Breast epithelium (tissue), 4 donors: ENCODE results near the gene RBM19. TPM values are rescaled to one million over a fixed set of nuclear protein-coding genes. Genes with fewer than 3 reads are reported as not detected.
A peak's percentile ranks its signal among the peaks of the same experiment; 100 is the strongest.

Experiments used
- DNase-seq, 2 donors: peaks; one replicate each; pipeline ENCODE4 v3.0.0-alpha.2; 2019; ENCODE audit warnings: low spot score in 2 of 2
- H3K27ac ChIP-seq, 2 donors: fragments of 200-600 bp; sonication (generic) in 1 of 2; one replicate each; pipeline ENCODE4 v1.5.1; 2016 to 2019; ENCODE audit warnings: mild to moderate bottlenecking in 1 of 2
- H3K27me3 ChIP-seq, 2 donors: fragments of 200-600 bp; sonication (generic) in 1 of 2; one replicate each; pipeline versions ENCODE4 v1.5.1 to v1.6.0; 2017 to 2019; ENCODE audit warnings: control low read depth in 1 of 2, mild to moderate bottlenecking in 1 of 2
- H3K36me3 ChIP-seq: fragments of 200-600 bp; one replicate; pipeline ENCODE4 v1.5.1; 2019
- H3K4me1 ChIP-seq, 2 donors: fragments of 200-600 bp; sonication (generic); one replicate each; pipeline ENCODE4 v1.5.1; 2016 to 2019; ENCODE audit warnings: control low read depth in 1 of 2
- H3K4me3 ChIP-seq, 3 donors: fragments of 200-600 bp; sonication (generic); 1 replicate in 2 of 3; 2 replicates in 1 of 3; pipeline ENCODE4 v1.5.1; 2016 to 2019; ENCODE audit warnings: mild to moderate bottlenecking in 3 of 3, moderate library complexity in 2 of 3
- H3K9me3 ChIP-seq, 2 donors: fragments of 200-600 bp; sonication (generic) in 1 of 2; one replicate each; pipeline ENCODE4 v1.5.1; 2016 to 2019; ENCODE audit warnings: control low read depth in 1 of 2
- CTCF ChIP-seq, 3 donors: fragments of 450-650 bp; IDR thresholded peaks; one replicate each; pipeline ENCODE4 v1.5.1; 2016 to 2017; ENCODE audit warnings: antibody characterized with exemption in 3 of 3, mild to moderate bottlenecking in 3 of 3, moderate library complexity in 3 of 3
- POLR2A ChIP-seq: fragments of 450-650 bp; IDR thresholded peaks from one replicate; pipeline ENCODE4 v1.6.1; 2016; ENCODE audit warnings: antibody characterized with exemption, mild to moderate bottlenecking, moderate library complexity
- POLR2AphosphoS5 ChIP-seq, 3 donors: sonication (generic); formaldehyde crosslinking; IDR thresholded peaks; one replicate each; pipeline ENCODE4 v1.6.1; 2017; ENCODE audit warnings: antibody characterized with exemption in 3 of 3
- intact Hi-C: fragments of 100-400 bp; cut with DNase I; formaldehyde crosslinking; loops from one replicate; pipeline ENCODE4 v1.15.1; 2023; ENCODE audit warnings: low total_unique reads
- total RNA-seq, 3 donors: library from RNA; depleted of rRNA; stranded (reverse); fragments of >200 nt; gene quantifications; one replicate each; pipeline ENCODE4 v1.1.0, GENCODE V29; 2016

The RBM19 gene
- total RNA-seq, 3 donors from 2014 or later = 28.8 to 43.3 (median 42.6) TPM

- intact Hi-C loops = no loop called here
- Histone ChIP-seq H3K4me1 (no peaks in the 10 kb centered on the region), H3K9me3 (no peaks in the 10 kb centered on the region), H3K4me3 (no peak overlapping the region), H3K27me3 (peaks cover 0 to 39% of the 10 kb centered on the region in 2 donors), H3K36me3 (no peaks in the 10 kb centered on the region), H3K27ac (no peak overlapping the region)
- TF ChIP-seq CTCF (IDR thresholded peaks at IDR 0.05) (no peak), POLR2A (no peak), POLR2AphosphoS5 (IDR thresholded peaks at IDR 0.05) (no peak)
- DNase-seq = no peak
These were observed 7.2 kb upstream of the RBM19 start for GRCh38 chr12:113973109-113973904.

- intact Hi-C loops = no loop called here
- no peak for TF ChIP-seq POLR2AphosphoS5 (IDR thresholded peaks at IDR 0.05)
- no peak for TF ChIP-seq POLR2A
- TF ChIP-seq CTCF (IDR thresholded peaks at IDR 0.05) = no peak
- no peaks in the 10 kb centered on the region for H3K36me3 ChIP-seq
These were observed 5.3 kb upstream of the RBM19 start for GRCh38 chr12:113971392-113971791.

GRCh38 chr12:113970211-113970610 lies 4.1 kb upstream of the RBM19 start:
- intact Hi-C loops = no loop called here
- no peak for DNase-seq
- H3K4me1 ChIP-seq = no peaks in the 10 kb centered on the region
- no peaks in the 10 kb centered on the region for H3K9me3 ChIP-seq
- peaks cover 0 to 16% of the 10 kb centered on the region in 2 donors for H3K27me3 ChIP-seq
- TF ChIP-seq POLR2A (no peak), CTCF (IDR thresholded peaks at IDR 0.05) (no peak), POLR2AphosphoS5 (IDR thresholded peaks at IDR 0.05) (no peak)
- no peaks in the 10 kb centered on the region for H3K36me3 ChIP-seq
- H3K27ac ChIP-seq = no peak overlapping the region
- no peak overlapping the region for H3K4me3 ChIP-seq

More at GRCh38 chr12:113971392-113971791, 5.3 kb upstream of the RBM19 start:
- Histone ChIP-seq H3K4me3 (no peak overlapping the region), H3K4me1 (no peaks in the 10 kb centered on the region), H3K27me3 (peaks cover 0 to 20% of the 10 kb centered on the region in 2 donors), H3K9me3 (no peaks in the 10 kb centered on the region), H3K27ac (no peak overlapping the region)
- no peak for DNase-seq

- H3K4me3 ChIP-seq = peak overlapping the region in 2 of 3 donors; percentile 82 to 97
- H3K27me3 ChIP-seq = no peaks in the 10 kb centered on the region
- intact Hi-C loops = no loop called here
- H3K27ac ChIP-seq = peak overlapping the region in 1 of 2 donors; percentile 70
- no peaks in the 10 kb centered on the region for H3K36me3 ChIP-seq
- H3K4me1 ChIP-seq = no peaks in the 10 kb centered on the region
- no peaks in the 10 kb centered on the region for H3K9me3 ChIP-seq
- TF ChIP-seq CTCF (IDR thresholded peaks at IDR 0.05) (no peak), POLR2AphosphoS5 (IDR thresholded peaks at IDR 0.05) (no peak), POLR2A (no peak)
- no peak for DNase-seq
These were observed 1.2 kb upstream of the RBM19 start for GRCh38 chr12:113967368-113967767.

DNA sequence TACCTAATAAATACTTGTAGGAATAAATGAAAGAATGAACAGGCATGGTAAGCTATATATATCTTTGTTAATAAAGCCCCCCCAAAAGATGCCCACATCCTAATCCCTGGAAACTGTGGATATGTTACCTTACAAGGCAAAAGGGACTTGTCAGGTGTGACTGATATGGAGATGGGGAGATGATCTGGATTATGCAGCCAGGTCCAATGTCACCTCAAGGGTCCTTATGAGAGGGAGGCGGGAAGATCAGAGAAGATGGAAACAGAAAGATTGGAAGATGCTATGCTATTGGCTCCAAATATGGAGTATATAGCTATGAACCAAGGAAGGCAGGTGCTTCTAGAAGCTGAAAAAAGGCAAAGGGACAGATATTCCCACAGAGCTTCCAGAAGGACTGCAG lies 3.4 kb downstream of the RBM19 start:
- no peak overlapping the region for H3K27ac ChIP-seq
- TF ChIP-seq POLR2AphosphoS5 (IDR thresholded peaks at IDR 0.05) (no peak), CTCF (IDR thresholded peaks at IDR 0.05) (no peak), POLR2A (no peak)
- H3K27me3 ChIP-seq = no peaks in the 10 kb centered on the region
- DNase-seq = no peak
- H3K9me3 ChIP-seq = no peaks in the 10 kb centered on the region
- intact Hi-C loops = no loop called here
- H3K36me3 ChIP-seq = peaks cover 21% of the 10 kb centered on the region
- H3K4me3 ChIP-seq = no peak overlapping the region
- no peaks in the 10 kb centered on the region for H3K4me1 ChIP-seq
